Left ventricle myocardium inferior (tissue), 1 donor: ENCODE measurements around the gene RPUSD3. TPM values are rescaled to one million over a fixed set of nuclear protein-coding genes. Genes with fewer than 3 reads are reported as not detected.
A peak's percentile ranks its signal among the peaks of the same experiment; 100 is the strongest.

Experiments used
- DNase-seq: peaks from one replicate; pipeline ENCODE4 v3.0.0-alpha.2; 2020
- H3K27ac ChIP-seq: fragments of 200-600 bp; replicated peaks from 2 replicates; pipeline ENCODE4 v1.8.0; 2021
- H3K27me3 ChIP-seq: fragments of 200-600 bp; 2 replicates; pipeline ENCODE4 v1.8.0; 2021; ENCODE audit warnings: low read depth
- H3K36me3 ChIP-seq: fragments of 200-600 bp; 2 replicates; pipeline ENCODE4 v1.8.0; 2021
- H3K4me1 ChIP-seq: fragments of 200-600 bp; 2 replicates; pipeline ENCODE4 v1.8.0; 2021
- H3K4me3 ChIP-seq: fragments of 200-600 bp; 2 replicates; pipeline ENCODE4 v1.8.0; 2021; ENCODE audit warnings: mild to moderate bottlenecking, moderate library complexity
- H3K9me3 ChIP-seq: fragments of 200-600 bp; replicated peaks from 2 replicates; pipeline ENCODE4 v1.8.0; 2021
- intact Hi-C: fragments of 100-400 bp; cut with micrococcal nuclease; formaldehyde crosslinking; loops from one replicate; pipeline ENCODE4 v1.11.0; 2022
- total RNA-seq: library from RNA; stranded (reverse); fragmentation: NEBNext Ultra II Directional; extraction: Animal tissue kit (Norgen Biotek cat#: 25700); gene quantifications from one replicate; pipeline ENCODE4 v1.2.1, GENCODE V29; 2021
- TF ChIP-seq, protein P1 (sequence below): fragments of 200-600 bp; IDR thresholded peaks from 2 replicates; pipeline ENCODE4 v1.8.0; 2021; ENCODE audit warnings: antibody characterized with exemption, mild to moderate bottlenecking, borderline replicate concordance
- donor health status: DM: no; HTN: yes; CAD: no; lungs with severe emphysema.

Gene RPUSD3
- total RNA-seq, 1 donor from 2014 or later = 35.7 TPM

DNA sequence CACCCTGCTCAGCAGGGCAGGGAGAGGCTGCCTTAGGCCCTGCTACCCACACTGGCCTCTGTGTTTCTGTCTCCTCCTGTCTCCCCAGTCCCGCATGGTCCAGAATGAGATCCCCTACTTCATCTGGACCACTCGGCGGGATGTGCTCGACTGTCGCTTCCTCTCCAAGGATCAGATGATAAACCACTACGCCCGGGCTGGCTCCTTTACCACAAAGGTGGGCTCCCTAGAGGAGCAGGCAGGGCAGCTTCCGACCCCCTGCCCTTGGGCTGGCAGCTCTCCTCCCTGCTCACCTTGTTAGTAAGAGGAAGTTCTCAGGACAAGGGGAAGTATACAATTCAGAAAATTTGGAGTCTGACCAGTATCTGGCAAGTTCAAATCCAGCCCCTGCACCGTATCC lies 27.8 kb downstream of the RPUSD3 start:
- intact Hi-C loops = no loop called here
- Histone ChIP-seq H3K4me1 (peaks cover 2% of the 10 kb centered on the region), H3K9me3 (no peaks in the 10 kb centered on the region), H3K27ac (no peak overlapping the region), H3K4me3 (no peak overlapping the region), H3K36me3 (peaks cover 17% of the 10 kb centered on the region), H3K27me3 (no peaks in the 10 kb centered on the region)
- DNase-seq = no peak
- TF ChIP-seq, protein P1, sequence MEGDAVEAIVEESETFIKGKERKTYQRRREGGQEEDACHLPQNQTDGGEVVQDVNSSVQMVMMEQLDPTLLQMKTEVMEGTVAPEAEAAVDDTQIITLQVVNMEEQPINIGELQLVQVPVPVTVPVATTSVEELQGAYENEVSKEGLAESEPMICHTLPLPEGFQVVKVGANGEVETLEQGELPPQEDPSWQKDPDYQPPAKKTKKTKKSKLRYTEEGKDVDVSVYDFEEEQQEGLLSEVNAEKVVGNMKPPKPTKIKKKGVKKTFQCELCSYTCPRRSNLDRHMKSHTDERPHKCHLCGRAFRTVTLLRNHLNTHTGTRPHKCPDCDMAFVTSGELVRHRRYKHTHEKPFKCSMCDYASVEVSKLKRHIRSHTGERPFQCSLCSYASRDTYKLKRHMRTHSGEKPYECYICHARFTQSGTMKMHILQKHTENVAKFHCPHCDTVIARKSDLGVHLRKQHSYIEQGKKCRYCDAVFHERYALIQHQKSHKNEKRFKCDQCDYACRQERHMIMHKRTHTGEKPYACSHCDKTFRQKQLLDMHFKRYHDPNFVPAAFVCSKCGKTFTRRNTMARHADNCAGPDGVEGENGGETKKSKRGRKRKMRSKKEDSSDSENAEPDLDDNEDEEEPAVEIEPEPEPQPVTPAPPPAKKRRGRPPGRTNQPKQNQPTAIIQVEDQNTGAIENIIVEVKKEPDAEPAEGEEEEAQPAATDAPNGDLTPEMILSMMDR = no peak

DNA sequence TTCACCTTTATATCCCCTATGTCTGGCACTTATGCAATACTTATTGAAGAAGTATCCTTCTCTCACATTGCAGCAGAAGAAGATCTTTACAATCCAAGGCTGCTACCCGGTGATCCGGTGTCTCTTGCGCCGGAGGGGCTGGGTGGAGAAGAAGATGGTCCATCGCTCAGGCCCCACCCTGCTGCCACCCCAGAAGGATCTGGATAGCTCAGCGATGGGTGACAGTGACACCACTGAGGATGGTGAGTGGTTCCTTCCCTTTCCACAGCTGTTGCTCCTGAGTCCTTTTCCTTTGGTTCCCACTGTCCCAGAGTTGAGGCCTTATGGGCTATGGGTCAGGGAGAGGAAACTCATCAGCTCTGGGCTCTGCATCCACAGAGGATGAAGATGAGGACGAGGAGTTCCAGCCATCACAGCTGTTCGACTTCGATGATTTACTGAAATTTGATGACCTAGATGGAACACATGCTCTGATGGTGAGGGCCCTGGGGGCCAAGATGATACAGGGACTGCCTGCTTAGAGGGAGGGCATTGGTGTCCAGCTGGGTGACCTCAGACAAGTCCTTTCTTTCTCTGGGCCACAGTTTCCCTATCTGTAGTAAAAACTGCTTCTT lies 30.8 kb downstream of the RPUSD3 start:
- Histone ChIP-seq H3K4me3 (no peak overlapping the region), H3K9me3 (no peaks in the 10 kb centered on the region), H3K27me3 (no peaks in the 10 kb centered on the region), H3K27ac (no peak overlapping the region), H3K4me1 (peaks cover 20% of the 10 kb centered on the region), H3K36me3 (peaks cover 8% of the 10 kb centered on the region)
- DNase-seq = no peak
- TF ChIP-seq, protein P1 = no peak
- intact Hi-C loops = no loop called here

DNA sequence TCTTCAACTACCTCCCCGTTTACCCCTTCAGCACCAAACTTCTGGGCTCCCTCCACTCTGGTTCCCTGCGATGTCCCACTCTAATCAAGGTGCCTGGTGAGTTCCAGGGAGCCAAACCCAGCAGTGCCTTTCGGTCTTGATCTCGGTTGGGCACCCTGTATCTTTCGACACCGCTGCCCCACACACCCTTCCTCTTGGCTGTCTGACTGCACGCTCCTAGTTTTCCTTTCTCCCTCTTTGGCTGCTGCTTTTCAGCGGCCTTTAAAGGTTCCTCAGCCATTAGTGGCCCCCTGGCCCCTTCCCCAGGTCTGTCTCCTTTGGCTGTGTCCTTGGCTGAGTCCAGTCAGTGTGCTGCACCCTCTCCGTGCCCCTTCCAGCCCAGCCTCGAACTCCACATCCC lies 33.0 kb downstream of the RPUSD3 start:
- intact Hi-C loops = no loop called here
- Histone ChIP-seq H3K27me3 (no peaks in the 10 kb centered on the region), H3K4me1 (peaks cover 20% of the 10 kb centered on the region), H3K9me3 (no peaks in the 10 kb centered on the region), H3K27ac (peak overlapping the region; percentile 95), H3K4me3 (peak overlapping the region; percentile 81), H3K36me3 (peaks cover 26% of the 10 kb centered on the region)
- DNase-seq = no peak
- TF ChIP-seq, protein P1 = no peak

DNA sequence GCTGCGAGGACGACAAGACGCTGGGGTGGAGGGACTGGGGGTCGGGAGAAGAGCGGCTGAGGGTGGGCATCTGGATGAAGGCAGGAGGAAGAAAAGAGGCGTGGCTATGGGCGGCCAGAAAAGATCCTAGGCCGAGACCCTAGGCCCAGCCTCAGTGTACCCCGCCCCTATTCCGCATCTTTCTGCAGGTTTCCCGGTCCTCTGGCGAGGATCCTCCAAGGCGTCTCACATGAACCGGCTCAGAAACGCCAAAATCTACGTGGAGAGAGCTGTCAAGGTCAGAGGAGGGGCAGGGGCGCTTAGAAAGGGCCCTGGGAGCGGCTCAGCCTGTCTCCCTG lies 33.4 kb downstream of the RPUSD3 start:
- no peak for DNase-seq
- no peaks in the 10 kb centered on the region for H3K27me3 ChIP-seq
- peaks cover 20% of the 10 kb centered on the region for H3K4me1 ChIP-seq
- TF ChIP-seq, protein P1 = no peak
- H3K27ac ChIP-seq = peak overlapping the region; percentile 95
- intact Hi-C loops = no loop called here
- H3K9me3 ChIP-seq = no peaks in the 10 kb centered on the region
- peaks cover 30% of the 10 kb centered on the region for H3K36me3 ChIP-seq
- H3K4me3 ChIP-seq = peak overlapping the region; percentile 81

DNA sequence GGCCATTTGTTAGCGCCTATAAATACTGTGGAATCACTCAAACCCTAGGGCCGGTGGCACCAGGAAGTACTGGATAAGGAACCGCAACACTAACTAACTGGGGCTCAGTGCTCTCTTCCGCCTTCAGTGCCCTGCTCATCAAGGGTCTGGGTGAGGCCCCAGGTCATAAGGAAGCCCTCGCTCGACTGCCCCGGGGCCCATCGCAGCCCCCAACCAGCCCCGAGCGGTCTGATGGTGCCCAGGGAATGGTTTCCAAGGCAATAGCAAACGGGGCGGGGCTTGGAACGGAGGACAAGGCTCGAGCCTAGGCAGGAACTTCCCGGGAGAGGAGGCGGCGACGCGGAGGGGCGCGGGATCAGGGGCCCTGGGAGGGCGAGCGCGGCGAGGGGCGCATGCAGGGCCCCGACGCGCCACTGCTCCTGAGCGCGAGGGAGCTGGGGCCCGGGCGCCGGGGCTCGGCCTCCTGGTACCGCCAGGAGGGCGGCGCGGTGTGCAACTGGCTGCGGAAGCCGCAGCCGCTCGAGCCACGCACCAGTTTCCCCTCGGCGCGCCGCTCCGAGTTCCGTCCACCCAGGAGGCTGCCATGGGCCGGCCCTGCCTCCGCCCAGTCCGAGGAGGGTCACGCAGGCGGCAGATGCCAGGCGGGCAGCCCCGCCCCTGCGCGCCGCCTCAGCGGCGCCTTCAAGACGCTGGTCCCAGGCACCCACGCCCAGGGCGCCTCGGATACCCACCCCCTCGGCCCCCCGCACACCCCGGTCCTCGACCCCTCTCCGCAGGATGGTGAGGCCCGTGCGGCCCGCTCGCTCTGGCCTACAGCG lies 34.0 kb downstream of the RPUSD3 start, which contains the start of gene TTLL3:
TSS of gene TTLL3 (plus strand) at position 648 of the 818 bp plus-strand sequence. CDS start 400 bp downstream, outside the sequence.
- TF ChIP-seq, protein P1 = peak; percentile 15
- Histone ChIP-seq H3K27me3 (no peaks in the 10 kb centered on the region), H3K36me3 (peaks cover 36% of the 10 kb centered on the region), H3K4me1 (peaks cover 20% of the 10 kb centered on the region), H3K27ac (peak within 1 kb of the TSS; percentile 95), H3K9me3 (no peaks in the 10 kb centered on the region), H3K4me3 (peak within 1 kb of the TSS; percentile 81)
- intact Hi-C loops = no loop called here
- peak; percentile 78 for DNase-seq
